Measurements from ENCODE around the gene ALDH3A1. TPM values are rescaled to one million over a fixed set of nuclear protein-coding genes. Genes with fewer than 3 reads are reported as not detected.

ALDH3A1 gene
- total and polyA plus RNA-seq, 2 of the 4 experiments (the other 2 are of a cell fraction): not detected

DNA sequence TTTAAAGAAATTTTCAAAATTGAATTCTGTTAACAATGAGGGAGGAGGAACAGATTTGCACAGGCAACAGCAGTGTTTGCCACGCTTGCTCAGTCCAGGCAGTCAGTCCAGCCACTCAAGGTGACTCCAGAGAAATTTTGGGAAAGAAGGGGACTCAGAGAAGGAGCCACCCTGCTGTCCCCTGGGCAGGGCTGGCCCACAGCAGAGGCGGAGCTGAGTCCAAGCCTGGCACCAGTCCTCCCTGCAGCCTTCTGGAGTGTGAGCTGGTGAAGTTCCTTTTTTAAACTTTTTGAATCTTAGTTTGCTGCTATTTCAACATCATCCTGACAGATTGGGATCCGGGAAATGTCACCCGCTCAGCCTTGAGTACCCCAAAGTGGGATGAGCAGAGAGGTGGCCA, 17.3 kb downstream of the ALDH3A1 start:
- DNase-seq (no peak), ATAC-seq (ENCODE audit: low read depth) (no peak)
- no peak overlapping the region for H2BK20ac ChIP-seq (ENCODE audit: low read depth, low read length)
- no peak overlapping the region for H4K5ac ChIP-seq (ENCODE audit: low read depth, low read length)
- H3K18ac ChIP-seq (ENCODE audit: low read depth, low read length): no peak overlapping the region
- no peak overlapping the region for H2BK5ac ChIP-seq (ENCODE audit: low read depth, low read length, poor library complexity, severe bottlenecking)
- H2AFZ ChIP-seq (replicated peaks; ENCODE audit: low read length, poor library complexity): no peak overlapping the region
- peaks cover 17% of the 10 kb centered on the region for H3K27me3 ChIP-seq (ENCODE audit: control insufficient read depth, insufficient read depth, low read length)
- intact Hi-C loops (cut with micrococcal nuclease): no loop called here
- no peak overlapping the region for H2AK5ac ChIP-seq (ENCODE audit: low read depth, low read length)
- no peak overlapping the region for H3K4me3 ChIP-seq (ENCODE audit: insufficient read depth, low read depth, low read length)
- no peak overlapping the region for H2AK9ac ChIP-seq (replicated peaks; ENCODE audit: low read depth, low read length, poor library complexity)
- no peak overlapping the region for H4K8ac ChIP-seq (ENCODE audit: low read depth in 2 of 2, low read length in 2 of 2)
- H3K9ac ChIP-seq (ENCODE audit: low read depth, low read length): no peak overlapping the region
- no peak overlapping the region for H3K56ac ChIP-seq (ENCODE audit: extremely low read depth, insufficient read depth, low read length)
- ChIA-PET CTCF (no interaction called here), POLR2A (ENCODE audit: unreplicated experiment) (no interaction called here)
- no peaks in the 10 kb centered on the region for H3K79me1 ChIP-seq (ENCODE audit: low read depth in 1 of 2, low read length in 2 of 2)
- H2BK120ac ChIP-seq (ENCODE audit: low read depth, low read length): no peak overlapping the region
- H3K4me1 ChIP-seq (ENCODE audit: control insufficient read depth, insufficient read depth, low read length): peaks cover 11% of the 10 kb centered on the region; the same call in 1 of the 2 replicates
- BruUV-seq (replicated peaks): no TSS peak
- dilution Hi-C loops (cut with HindIII; ENCODE audit: low sequenced_read_pairs, unreplicated experiment): no loop called here
- no peak overlapping the region for H3K23ac ChIP-seq (ENCODE audit: low read depth, low read length)
- in situ Hi-C loops (cut with MboI; ENCODE audit: low sequenced_read_pairs): no loop called here
- TF ChIP-seq MAFK (IDR thresholded peaks at IDR 0.05; ENCODE audit: low read depth, low read length) (no peak), NFE2L2 (IDR thresholded peaks at IDR 0.05; ENCODE audit: low read depth, low read length) (no peak), MXI1 (IDR thresholded peaks at IDR 0.05; ENCODE audit: borderline replicate concordance, low read depth, low read length) (no peak), CHD1 (IDR thresholded peaks at IDR 0.05; ENCODE audit: low read depth, low read length) (no peak), BHLHE40 (IDR thresholded peaks at IDR 0.05; ENCODE audit: low read depth, low read length) (no peak), USF2 (IDR thresholded peaks at IDR 0.05; ENCODE audit: low read depth, low read length) (no peak), RCOR1 (IDR thresholded peaks at IDR 0.05; ENCODE audit: insufficient replicate concordance, low read length) (no peak), FOS (IDR thresholded peaks at IDR 0.05; ENCODE audit: low read depth, low read length) (no peak)
- TF ChIP-seq, protein P1, sequence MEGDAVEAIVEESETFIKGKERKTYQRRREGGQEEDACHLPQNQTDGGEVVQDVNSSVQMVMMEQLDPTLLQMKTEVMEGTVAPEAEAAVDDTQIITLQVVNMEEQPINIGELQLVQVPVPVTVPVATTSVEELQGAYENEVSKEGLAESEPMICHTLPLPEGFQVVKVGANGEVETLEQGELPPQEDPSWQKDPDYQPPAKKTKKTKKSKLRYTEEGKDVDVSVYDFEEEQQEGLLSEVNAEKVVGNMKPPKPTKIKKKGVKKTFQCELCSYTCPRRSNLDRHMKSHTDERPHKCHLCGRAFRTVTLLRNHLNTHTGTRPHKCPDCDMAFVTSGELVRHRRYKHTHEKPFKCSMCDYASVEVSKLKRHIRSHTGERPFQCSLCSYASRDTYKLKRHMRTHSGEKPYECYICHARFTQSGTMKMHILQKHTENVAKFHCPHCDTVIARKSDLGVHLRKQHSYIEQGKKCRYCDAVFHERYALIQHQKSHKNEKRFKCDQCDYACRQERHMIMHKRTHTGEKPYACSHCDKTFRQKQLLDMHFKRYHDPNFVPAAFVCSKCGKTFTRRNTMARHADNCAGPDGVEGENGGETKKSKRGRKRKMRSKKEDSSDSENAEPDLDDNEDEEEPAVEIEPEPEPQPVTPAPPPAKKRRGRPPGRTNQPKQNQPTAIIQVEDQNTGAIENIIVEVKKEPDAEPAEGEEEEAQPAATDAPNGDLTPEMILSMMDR (conservative IDR thresholded peaks at IDR 0.05; ENCODE audit: low read depth, low read length): no peak
- no peak overlapping the region for H3K14ac ChIP-seq (replicated peaks; ENCODE audit: low read depth, low read length)
- H4K20me1 ChIP-seq (ENCODE audit: insufficient read depth, low read length): no peaks in the 10 kb centered on the region
- no peak overlapping the region for H3K27ac ChIP-seq (ENCODE audit: insufficient read depth, low read length)
- no peaks in the 10 kb centered on the region for H3K36me3 ChIP-seq (ENCODE audit: control insufficient read depth, insufficient read depth, low read length)
- H2BK15ac ChIP-seq (ENCODE audit: low read depth, low read length): no peak overlapping the region
- H3K4ac ChIP-seq (ENCODE audit: low read depth, low read length): no peak overlapping the region
- WGBS, 2 experiments (ENCODE audit: extremely low coverage in 2 of 2, insufficient read length in 1 of 2): 43% methylated on average over 1 of the region's 4 CpGs; no CpG with 5 or more reads in 1 of the 2 experiments
- no peak overlapping the region for H4K91ac ChIP-seq (ENCODE audit: insufficient read depth, low read depth, low read length)
- 0 out of 2 replicates have a peak, but pooled peaks cover 4% of the 10 kb centered on the region for H3K9me1 ChIP-seq (ENCODE audit: insufficient read depth, low read length)
- peaks cover 2% of the 10 kb centered on the region; the same call in 1 of the 2 replicates for H3K9me3 ChIP-seq (ENCODE audit: control insufficient read depth, insufficient read depth, low read length)
- no peak overlapping the region for H3K4me2 ChIP-seq (ENCODE audit: low read depth, low read length)
